KG1 (cell line): Measurements from ENCODE around the gene SGCA.

Source experiments
- DNase-seq: peaks from one replicate; lab custom pipeline; 2025; lab: John Stamatoyannopoulos, UW

Gene SGCA

DNA sequence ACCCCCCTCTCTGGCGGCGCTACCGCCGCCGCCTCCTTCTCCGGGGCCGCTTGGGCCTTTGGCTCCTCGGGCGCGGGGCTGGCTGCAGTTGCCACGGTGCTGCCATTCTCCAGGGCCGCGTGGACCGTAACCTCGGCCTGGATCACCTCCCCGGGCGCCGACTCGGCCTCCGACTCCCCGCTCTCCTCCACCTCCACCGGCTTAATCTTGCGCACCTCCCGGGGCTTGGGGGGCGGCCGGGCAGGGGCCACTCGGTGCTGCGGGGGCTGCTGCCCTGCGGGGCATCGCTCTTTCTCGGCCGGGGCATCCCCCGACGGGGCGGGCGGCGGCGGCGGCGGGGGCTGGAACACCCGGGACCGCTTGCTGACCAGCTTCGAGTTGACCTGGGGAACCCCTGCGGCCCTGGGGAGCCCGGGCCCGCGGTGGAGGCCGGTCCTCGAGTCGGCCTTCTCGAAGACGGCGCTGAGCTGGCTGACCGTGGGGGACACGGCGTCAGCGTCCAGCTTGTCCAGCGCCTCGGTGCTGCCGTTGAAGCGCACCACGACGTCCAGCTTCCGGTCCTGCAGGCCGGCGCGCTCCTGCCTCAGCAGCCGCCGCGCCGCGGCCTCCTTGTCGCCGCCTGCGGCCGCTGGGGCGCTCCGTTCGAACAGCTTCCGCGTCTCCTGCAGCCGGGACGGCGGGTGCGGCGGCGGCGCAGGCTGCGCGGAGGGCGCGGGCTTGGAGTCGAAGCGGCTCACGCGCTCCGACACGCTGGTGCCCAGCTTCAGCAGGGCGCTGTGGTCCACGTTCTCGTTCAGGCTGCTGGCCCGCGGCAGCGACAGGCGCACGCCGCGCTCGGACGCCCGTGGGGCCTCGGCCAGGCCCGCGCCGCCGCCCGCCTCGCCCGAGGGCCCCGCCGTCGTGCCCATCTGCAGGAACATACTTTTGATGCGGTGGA lies 16.1 kb upstream of the SGCA start:
- no peak for DNase-seq

DNA sequence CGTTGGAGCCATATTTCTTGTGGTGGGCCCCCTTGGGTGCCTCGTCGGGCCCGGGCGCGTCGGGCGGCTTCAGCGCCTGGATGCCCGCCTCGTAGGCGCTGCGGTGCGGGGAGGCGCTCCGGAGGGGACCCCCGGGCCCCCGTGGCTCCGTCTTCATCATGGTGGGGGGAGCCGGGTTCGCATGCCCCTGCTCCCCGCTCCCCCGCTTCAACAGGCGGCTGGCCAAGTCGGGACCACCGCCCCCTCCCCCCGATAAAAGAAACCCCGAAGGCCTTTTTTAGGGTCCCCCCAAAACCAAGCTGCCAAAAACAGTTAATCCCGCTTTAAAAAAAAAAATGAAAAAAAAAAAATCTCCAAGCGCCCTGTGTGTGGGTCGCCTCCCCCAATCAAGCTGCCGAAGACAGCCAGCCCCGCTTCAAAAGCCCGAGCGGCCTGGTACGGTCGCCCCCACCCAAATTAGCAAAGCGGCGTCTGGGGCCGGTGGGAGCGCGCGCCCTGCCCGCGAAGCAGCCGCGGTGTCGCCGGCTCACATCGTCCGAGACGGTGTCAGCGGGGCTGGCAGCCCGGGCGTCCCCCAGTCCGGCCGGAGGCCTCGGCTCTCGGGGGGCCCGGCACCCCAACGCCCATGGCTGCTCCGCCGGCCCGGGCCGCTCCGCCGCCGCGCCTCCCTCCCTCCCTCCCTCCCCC lies 15.3 kb upstream of the SGCA start, which contains the start of gene PPP1R9B:
TSS of gene PPP1R9B (minus strand) at position 324 of the 687 bp plus-strand sequence. CDS start at position 160, 164 bp downstream.
- DNase-seq = no peak

DNA sequence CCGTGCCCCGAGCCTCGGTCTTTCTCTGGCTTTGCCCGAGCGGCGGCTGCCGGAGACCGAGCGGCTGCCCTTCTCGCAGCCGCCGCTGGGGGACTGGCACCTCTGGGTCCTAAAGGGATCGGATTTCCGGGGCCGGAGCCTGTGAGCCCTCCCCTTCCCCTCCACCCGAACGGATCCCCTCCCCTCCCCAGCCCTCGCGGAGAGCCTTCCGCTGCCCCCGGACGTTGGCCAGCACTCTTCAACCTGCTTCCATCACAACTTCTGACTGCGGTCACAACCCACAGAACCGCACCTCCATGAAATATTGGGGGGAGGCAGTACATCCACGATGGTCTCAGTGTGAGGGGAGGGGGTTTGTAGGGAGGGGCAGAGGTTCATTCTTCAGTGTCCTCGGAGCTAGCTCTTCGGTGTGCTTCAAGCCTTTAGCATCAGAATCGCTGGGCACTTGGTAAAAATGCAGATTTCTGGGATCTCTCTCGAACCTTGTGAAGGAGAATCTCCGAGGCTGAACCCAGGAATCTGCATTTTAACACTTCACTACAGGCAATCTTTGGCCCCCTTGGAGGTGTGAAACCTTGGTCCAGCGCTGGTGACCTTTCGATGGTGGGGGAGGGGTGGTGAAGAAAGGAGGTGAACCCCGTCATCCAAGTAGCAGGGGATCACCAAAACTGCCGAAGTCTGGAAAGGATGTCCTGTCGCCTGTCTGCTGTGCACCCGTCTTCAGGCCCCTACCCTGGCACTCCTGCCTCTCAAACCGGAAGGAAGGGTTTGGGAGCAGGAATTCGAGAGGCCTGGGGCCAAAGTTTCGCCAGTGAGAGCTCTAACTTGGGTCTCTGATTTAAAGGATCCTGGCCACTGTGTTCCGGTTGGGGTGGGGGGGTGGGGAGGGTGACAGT lies 14.5 kb upstream of the SGCA start:
- DNase-seq = peak; percentile 81

DNA sequence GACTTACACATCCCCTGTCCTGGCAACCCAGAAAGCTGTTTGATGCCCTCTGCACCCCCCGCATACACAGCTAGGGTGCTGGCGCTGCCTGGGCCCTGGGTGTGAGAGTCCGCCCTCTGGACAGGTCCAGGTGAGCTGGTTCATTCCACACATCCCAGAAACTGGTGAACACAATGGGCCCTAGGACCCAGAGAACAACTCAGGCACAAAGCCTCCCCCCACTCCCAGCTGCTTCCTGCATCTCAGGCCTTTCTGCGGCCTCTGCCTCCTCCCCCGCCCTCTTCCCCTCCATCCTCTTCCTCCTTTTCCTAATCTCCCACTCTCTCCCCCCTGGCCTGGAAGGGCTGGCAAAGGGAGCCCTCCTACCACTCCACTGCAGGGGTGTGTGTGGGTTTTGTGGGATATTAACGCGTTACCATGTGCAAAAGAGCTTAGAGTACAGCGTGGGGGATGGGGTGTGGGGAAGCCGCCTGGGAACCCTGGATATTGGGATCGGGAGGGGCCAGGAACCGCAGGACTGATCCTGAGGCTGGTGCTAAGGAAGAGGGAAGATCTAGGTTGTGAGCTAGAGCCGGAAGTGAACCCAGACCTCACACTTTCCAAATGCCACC lies 13.8 kb upstream of the SGCA start:
- peak; percentile 64 for DNase-seq

DNA sequence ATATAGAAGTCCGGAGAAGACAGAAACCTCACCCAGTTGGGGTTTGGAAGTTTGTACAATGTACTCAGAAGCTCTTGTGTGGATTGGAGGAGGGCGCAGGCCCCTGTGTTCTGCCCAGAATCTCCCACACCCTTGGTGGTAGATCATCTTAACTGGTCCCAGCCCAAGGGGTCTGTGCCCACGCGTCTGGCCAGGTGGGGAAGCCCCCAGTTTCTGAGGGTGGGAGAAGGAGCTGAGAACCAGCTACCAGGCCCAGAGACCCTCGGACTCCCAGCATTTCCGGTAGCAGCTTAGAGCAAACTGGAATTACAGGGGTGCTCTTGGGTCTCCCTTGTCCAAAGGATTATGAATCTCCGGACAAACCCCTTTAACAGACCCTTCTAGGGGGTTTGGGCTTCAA lies 13.1 kb upstream of the SGCA start:
- no peak for DNase-seq

DNA sequence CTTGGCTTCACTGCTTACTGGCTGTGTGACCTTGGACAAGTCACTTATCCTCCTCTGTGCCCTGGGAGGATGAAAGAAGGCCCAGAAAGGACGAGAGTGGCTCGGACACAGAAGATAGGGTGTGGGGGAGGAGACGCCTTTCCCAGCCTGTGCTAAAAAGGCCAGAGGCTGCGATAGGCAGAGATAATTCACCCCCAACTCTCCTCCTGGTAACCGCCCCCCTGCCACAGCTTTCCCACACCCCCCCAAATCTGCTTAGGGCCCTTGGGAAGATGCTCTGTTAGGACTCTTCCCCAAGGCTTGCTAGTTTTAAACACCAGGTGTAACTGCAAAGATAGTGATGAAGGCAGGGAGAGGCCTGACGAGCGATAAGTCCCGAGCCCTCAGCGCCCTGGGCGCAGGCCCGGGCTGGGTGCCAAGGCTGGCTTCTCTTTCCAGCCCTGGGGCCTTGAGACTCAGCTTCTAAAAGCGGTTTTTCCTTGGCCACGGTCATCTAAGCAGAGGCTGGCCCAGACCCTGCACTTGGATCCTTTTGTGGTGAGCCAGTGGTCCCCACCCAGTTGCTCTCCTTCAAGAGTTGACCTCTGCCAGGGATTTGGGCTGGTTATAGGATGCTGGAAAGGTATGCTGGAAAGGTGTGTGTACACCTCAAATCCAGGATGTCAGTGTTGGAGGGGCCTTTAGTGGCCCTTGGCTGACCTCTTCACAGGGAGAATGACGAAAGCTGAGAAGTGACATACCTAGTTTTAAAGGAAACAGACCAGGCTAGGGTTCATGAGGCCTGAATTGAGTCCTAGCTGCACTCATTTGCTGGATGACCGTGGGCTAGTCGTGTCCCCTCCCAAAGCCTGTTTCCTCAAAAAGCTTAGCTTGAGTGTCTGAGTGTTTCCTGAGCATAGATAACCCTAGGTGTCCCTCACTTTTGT lies 11.9 kb upstream of the SGCA start:
- DNase-seq = no peak

DNA sequence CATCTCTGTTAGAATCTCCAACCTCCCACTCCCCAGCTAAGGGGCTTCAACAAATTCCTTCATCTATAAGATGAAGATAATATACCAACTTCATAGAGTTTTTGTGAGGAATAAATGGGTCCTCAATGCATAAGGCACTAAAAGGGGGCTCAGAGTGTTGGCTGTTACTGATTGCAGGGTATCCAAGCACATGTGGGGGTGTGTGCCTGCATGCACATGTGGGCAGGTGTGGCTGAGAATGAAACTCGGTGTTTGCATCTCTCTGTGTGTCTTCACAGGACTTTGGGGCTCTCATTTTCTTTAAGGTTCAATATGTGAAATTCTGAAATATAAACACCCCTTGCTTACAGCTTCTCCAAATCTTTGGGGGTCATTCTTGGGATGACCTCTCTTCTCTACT lies 11.2 kb upstream of the SGCA start:
- no peak for DNase-seq

DNA sequence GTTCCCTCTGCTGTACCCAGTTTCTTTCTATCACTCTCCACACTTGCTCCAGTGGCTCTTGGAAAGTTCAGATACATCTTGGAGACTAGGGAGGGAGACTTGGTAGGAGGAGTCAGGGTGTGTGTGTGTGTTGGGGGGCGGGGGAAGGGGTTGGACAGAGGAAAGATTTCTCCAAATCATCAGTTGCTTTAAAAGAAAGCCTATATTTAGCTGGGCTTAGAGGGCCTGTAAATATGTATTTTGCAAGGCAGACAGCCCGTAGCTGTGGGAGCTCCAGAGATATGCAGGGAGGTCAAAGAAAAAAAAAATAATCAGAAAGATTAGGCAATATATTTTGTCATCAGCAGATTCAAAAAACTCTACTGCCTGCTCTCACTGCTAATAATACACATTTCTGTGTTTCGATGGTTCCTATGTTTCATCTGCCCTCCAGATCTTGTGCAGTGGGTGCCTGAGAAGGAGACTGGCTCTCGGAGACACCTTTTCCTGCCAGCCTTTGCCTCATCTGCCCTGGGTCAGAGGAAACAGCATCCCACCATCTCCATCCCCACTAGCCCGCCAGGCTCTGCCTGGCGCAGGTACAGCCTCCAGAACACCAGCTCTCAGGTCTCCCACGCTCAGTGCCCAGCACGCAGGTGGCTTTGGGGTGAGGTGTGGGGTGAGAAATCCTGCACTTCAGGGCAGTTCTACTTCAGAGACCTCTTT lies 10.5 kb upstream of the SGCA start:
- no peak for DNase-seq

DNA sequence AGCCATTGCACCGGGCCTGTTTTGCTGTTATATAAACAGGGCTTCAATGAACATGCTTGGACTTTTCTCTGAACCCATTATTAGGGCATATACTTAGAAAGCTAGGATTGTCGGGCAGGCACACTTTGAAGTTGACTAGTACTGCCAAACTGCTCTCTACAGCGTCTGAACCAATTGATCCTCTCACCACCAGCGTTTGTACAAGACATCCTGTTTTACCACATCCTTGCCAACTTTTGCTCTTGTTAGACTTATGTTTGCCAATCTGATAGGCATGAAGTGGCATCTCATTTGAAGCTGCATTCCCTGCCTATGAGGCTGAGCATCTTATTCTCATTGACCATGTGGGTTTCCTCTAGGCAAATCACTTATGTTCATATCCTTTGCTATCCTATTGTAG lies 7.9 kb upstream of the SGCA start:
- DNase-seq = no peak

DNA sequence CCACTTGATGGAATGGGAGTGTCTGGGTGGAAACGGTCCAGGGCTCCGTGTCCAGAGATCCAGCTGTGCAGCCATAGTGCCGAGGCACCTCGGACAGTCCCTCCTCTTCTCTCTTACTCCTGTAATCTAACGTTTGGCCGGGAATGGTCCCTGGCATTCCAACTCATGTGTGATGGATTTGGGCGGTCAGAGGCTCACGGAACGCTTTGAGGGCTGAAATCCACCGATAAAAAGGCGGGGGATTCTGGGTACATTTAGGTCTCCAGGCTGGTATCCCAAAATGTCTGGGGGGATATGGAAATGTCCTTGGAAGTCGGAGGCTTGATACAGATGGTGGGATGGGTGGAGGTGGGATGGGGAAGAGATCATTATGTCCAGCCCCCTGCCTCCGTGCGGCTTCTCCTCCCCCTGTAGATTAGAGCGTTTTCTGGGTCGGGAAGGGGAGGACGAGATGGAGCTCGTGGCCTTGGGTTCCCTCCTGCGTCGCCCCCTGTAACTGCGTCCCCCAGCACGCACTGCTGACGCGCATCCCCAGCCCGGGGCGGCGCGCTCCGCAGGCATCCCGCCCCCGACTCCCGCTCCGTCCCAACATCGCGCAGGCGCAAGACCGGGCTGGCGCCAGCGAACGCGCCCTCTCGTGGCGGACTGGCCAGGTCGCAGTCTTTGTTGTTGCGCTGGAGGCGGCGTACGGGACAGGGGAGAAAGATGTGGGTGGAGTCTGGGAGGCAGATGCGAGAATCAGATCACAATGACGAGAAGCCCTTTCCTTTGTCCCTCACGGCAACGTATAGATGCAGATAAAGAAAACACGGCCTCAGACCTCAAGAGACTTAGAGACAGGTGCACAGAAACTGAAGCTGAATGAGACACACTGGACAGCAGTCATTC lies 4.5 kb upstream of the SGCA start:
- DNase-seq = peak; percentile 83

DNA sequence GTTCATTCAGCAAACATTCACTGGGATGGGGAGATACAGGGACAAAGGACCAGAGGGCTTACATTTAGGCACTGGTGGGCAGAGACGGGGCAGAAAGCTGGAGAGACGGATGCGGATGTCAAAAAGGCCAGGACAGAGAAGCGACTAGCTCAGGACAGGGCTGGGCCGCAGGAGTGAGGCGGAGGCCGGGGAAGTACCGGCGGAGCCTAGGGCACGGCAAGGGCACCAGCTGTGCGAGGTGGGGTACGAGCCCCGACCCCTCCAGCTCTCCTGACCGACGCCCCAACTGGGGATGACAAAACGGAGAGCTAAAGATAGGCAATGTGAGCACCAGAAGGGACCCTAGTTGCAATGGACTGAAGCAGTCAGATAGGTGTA lies 3.9 kb upstream of the SGCA start:
- no peak for DNase-seq

DNA sequence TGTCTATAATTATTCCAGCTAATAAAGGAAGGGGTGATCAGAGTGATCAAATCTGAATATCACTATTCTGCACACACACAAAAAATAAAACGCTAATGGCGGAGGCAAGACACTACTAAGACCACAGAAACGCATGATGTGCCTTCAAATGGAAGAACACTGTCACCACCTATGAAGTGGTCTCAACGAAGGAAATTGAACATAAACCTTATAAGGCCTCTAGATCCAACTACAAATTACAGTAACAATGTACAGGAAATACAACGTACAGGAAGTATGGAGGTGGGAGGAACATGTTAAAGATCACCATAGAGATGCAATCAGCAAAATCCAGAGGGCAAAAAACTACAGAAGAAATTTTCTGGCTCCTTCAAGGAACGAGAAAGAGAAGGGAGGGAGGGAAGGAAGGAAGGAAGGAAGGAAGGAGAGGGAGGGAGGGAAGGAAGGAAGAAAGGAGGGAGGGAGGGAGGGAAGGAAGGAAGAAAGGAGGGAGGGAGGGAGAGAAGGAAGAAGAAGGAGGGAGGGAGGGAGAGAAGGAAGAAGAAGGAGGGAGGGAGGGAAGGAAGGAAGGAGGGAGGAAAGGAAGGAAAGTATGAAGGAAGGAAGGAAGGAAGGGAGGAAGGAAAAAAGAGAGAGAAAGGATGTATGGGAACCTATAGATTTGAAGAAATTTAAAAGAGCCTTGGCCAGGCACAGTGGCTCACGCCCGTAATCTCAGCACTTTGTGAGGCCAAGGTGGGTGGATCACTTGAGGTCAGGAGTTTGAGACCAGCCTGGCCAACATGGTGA lies 3.1 kb upstream of the SGCA start:
- no peak for DNase-seq

DNA sequence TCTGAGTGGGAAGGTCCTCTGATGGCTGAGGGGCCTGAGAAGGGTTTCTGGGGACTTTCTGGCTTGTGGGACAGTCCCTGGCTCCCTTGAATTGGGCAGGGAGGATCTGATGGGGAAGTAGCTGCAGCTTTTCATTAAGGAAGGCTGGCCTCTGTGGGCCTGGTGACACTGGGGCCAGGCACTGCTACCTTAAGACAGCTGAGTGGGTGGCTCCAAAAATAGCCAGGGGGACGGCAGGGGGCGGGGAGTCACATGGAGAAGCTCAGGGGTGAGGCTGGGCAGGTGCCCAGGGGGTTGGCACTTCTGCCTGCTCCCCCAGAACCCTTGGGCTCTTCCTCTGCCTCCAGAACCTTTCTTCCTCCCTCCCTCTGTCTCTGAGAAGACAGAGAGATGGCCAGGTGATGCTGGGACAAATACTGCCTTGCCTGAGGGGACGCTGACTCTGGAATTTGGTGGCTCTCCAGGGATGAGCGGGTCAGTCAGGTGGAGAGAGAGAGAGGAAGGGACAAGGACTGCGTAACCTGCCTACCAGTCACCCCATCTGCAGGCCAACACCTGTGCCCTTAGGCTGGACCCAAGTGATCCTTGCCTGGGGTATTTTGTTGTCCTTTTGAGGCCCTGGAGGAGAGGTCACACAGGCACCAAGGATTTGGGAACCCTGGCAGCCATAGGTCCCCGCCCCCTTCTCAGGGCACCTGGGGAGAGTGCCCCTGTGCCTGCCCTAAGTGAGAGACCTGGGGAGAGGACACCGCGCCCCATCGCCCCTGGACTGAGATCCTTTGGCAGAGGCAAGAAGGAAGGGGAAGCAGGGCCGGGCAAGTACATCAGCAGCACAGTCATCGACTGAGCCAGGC lies 1.7 kb upstream of the SGCA start:
- DNase-seq = no peak

DNA sequence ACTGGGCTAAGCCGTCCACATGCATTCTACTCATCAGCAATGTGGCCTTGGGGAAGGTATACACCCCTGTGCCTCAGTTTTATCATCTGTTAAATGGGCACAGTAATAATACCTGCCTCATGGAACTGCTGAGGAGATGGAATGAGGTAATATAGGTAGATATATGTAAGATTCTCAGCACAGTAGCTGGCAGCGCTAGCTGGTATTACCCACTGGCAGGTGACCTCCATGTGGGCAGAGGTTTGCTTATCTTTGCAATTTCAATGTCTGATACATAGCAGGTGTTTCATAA lies 1.2 kb upstream of the SGCA start:
- no peak for DNase-seq

DNA sequence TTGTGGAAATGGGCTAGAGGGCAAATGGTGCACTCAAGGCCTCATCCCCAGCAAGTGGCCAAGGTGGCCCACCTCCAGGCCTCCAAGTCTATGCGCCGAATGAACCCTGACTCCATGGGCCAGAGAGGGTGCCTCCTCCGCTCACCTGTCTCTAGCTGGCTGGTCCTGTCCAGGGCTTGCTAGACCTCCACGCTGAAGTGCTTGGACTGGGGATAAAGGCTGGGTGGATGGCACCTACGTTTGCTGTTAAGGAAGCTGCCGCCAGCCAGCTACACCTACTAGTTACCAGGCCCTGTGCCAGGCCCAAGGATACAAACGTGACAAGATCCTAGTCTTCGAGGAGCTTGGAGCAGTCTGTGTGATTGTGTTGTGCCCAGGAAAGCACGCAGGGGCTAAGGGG lies 739 bp upstream of the SGCA start:
- DNase-seq = no peak

DNA sequence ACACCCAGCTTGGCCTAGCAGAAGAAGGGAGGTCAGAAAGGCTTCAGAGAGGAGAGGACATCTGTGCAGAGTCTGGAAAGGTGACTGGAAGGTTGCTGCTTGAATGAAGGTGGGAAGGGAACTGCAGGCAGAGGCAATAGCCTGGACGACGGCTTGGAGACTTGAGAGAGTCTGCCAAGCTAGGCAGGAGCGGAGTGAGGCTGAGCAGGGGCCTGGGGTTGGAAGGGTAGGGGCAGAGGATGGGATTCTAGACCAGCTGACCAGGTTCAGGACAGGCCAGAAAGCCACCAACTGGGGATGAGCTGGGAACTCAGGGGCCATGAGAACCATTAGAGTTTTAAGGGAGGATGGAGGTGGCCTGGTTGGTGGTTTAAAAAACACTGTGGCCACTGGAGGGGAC lies 339 bp upstream of the SGCA start:
- no peak for DNase-seq

DNA sequence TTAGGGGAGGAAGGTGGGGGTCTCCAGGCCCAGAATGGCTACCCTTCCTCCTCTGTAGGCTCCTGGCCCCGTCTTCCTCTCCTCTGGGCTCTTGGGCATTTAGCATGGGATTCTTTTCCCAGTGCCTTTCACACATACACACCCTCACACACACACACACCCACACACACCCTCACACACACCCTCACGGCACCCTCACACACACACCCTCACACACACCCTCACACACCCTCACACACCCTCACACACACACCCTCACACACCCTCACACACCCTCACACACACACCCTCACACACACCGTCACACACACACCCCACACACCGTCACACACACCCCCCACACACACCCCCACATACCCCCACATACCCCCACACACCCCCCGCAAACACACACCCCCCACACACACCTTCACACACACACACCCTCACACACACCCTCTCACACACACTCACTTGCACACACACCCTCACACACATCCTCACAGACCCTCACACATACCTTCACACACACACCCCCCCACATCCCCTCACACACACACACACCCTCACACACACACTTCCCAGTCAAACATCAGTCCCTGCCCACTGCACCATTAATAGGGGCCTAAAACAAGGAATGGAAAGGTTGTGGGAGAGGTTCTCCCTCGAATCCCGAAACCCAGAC lies 845 bp downstream of the SGCA start:
- DNase-seq = no peak
